ENCODE measurements around the gene DNMT1. TPM values are rescaled to one million over a fixed set of nuclear protein-coding genes. Genes with fewer than 3 reads are reported as not detected.

Gene DNMT1
- total RNA-seq, 1 experiment from 2014 or later = 133 TPM

- TF ChIP-seq CTCF (IDR thresholded peaks at IDR 0.05; ENCODE audit: unreplicated experiment) = no peak
- Mint-ChIP-seq H3K4me3 (ENCODE audit: low read depth, unreplicated experiment) (no peak overlapping the region), H3K4me1 (ENCODE audit: low read depth, unreplicated experiment) (no peaks in the 10 kb centered on the region), H3K27me3 (ENCODE audit: unreplicated experiment) (no peaks in the 10 kb centered on the region), H3K9me3 (ENCODE audit: low read depth, unreplicated experiment) (no peaks in the 10 kb centered on the region), H3K36me3 (ENCODE audit: insufficient read depth, unreplicated experiment) (peaks cover 23% of the 10 kb centered on the region), H3K27ac (ENCODE audit: unreplicated experiment) (no peak overlapping the region)
- intact Hi-C loops (cut with micrococcal nuclease; ENCODE audit: unreplicated experiment) = no loop called here
- no peak for DNase-seq
- no TSS peak for BruUV-seq (replicated peaks)
- CTCF ChIA-PET = interaction anchor here (0.5 kb wide), 1 partner anchor 729 kb away, joined by 3 read pairs; no protein-coding TSS in a partner anchor
Measured at GRCh38 chr19:10141479-10141878, 53.3 kb downstream of the DNMT1 start.

GRCh38 chr19:10139952-10140351, 54.8 kb downstream of the DNMT1 start:
- CTCF ChIA-PET = no interaction called here
- BruUV-seq (replicated peaks) = no TSS peak
- TF ChIP-seq CTCF (IDR thresholded peaks at IDR 0.05; ENCODE audit: unreplicated experiment) = no peak
- Mint-ChIP-seq H3K9me3 (ENCODE audit: low read depth, unreplicated experiment) (no peaks in the 10 kb centered on the region), H3K27me3 (ENCODE audit: unreplicated experiment) (no peaks in the 10 kb centered on the region), H3K36me3 (ENCODE audit: insufficient read depth, unreplicated experiment) (peaks cover 23% of the 10 kb centered on the region), H3K27ac (ENCODE audit: unreplicated experiment) (no peak overlapping the region), H3K4me3 (ENCODE audit: low read depth, unreplicated experiment) (no peak overlapping the region), H3K4me1 (ENCODE audit: low read depth, unreplicated experiment) (no peaks in the 10 kb centered on the region)
- DNase-seq = no peak
- intact Hi-C loops (cut with micrococcal nuclease; ENCODE audit: unreplicated experiment) = no loop called here

- no peak overlapping the region for H3K4me3 Mint-ChIP-seq (ENCODE audit: low read depth, unreplicated experiment)
- H3K27ac Mint-ChIP-seq (ENCODE audit: unreplicated experiment) = no peak overlapping the region
- BruUV-seq (replicated peaks) = no TSS peak
- intact Hi-C loops (cut with micrococcal nuclease; ENCODE audit: unreplicated experiment) = no loop called here
- no peaks in the 10 kb centered on the region for H3K4me1 Mint-ChIP-seq (ENCODE audit: low read depth, unreplicated experiment)
- CTCF ChIA-PET = no interaction called here
- no peaks in the 10 kb centered on the region for H3K27me3 Mint-ChIP-seq (ENCODE audit: unreplicated experiment)
- TF ChIP-seq CTCF (IDR thresholded peaks at IDR 0.05; ENCODE audit: unreplicated experiment) = no peak
- no peaks in the 10 kb centered on the region for H3K9me3 Mint-ChIP-seq (ENCODE audit: low read depth, unreplicated experiment)
- DNase-seq = no peak
- peaks cover 23% of the 10 kb centered on the region for H3K36me3 Mint-ChIP-seq (ENCODE audit: insufficient read depth, unreplicated experiment)
Measured at GRCh38 chr19:10138879-10139795, 55.6 kb downstream of the DNMT1 start.

- peaks cover 22% of the 10 kb centered on the region for H3K36me3 Mint-ChIP-seq (ENCODE audit: insufficient read depth, unreplicated experiment)
Measured at GRCh38 chr19:10137751-10138682, 56.7 kb downstream of the DNMT1 start.

More at GRCh38 chr19:10137751-10138682, 56.7 kb downstream of the DNMT1 start:
- TF ChIP-seq CTCF (IDR thresholded peaks at IDR 0.05; ENCODE audit: unreplicated experiment) = no peak
- no peak overlapping the region for H3K4me3 Mint-ChIP-seq (ENCODE audit: low read depth, unreplicated experiment)
- H3K4me1 Mint-ChIP-seq (ENCODE audit: low read depth, unreplicated experiment) = no peaks in the 10 kb centered on the region
- CTCF ChIA-PET = no interaction called here
- no peak overlapping the region for H3K27ac Mint-ChIP-seq (ENCODE audit: unreplicated experiment)
- H3K9me3 Mint-ChIP-seq (ENCODE audit: low read depth, unreplicated experiment) = no peaks in the 10 kb centered on the region
- no TSS peak for BruUV-seq (replicated peaks)
- DNase-seq = no peak
- H3K27me3 Mint-ChIP-seq (ENCODE audit: unreplicated experiment) = no peaks in the 10 kb centered on the region
- intact Hi-C loops (cut with micrococcal nuclease; ENCODE audit: unreplicated experiment) = no loop called here
